Measurements from ENCODE around the gene CGRRF1.

The CGRRF1 gene

DNA sequence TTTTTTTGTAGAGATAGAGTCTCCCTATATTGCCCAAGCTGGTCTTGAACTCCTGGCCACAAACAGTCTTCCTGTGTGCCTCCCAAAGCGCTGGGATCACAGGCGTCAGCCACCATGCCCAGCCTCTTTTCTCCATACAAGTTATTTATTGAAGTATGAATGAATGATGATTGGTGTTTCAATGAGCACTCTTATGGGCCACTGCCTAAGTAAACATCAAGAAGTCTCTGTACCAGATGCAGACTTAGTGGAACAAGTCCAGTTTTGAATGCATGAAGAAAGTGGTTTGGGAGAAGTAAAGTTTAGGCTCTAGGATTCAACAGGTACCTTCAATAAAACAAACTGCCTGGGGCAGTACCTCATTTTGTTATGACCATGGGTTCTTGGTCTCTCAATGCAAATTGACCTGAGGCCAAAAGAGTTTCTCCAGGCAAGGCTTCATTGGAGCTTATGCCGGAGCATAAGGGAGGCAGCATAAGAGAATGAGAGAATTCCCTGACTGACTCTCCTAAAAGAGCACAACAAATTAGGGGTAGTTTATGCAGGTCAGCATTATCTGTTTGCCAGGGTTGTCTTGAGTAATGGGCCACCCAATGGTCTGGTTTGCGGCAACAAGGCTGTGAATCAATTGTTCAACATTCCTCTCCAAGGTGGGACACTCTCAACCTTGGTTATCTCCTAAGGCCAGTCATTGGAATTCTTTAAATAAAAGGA lies 19.8 kb upstream of the CGRRF1 start:
- Histone ChIP-seq H3K9me3 (no peaks in the 10 kb centered on the region), H3K4me3 (peak overlapping the region; percentile 70 to 82), H3K27me3 (no peaks in the 10 kb centered on the region), H3K36me3 (no peaks in the 10 kb centered on the region), H3K4me1 (peaks cover 0 to 37% (median 22%) of the 10 kb centered on the region in 4 donors), H3K27ac (peak overlapping the region; percentile 91 to 94)
- TF ChIP-seq, protein P1, sequence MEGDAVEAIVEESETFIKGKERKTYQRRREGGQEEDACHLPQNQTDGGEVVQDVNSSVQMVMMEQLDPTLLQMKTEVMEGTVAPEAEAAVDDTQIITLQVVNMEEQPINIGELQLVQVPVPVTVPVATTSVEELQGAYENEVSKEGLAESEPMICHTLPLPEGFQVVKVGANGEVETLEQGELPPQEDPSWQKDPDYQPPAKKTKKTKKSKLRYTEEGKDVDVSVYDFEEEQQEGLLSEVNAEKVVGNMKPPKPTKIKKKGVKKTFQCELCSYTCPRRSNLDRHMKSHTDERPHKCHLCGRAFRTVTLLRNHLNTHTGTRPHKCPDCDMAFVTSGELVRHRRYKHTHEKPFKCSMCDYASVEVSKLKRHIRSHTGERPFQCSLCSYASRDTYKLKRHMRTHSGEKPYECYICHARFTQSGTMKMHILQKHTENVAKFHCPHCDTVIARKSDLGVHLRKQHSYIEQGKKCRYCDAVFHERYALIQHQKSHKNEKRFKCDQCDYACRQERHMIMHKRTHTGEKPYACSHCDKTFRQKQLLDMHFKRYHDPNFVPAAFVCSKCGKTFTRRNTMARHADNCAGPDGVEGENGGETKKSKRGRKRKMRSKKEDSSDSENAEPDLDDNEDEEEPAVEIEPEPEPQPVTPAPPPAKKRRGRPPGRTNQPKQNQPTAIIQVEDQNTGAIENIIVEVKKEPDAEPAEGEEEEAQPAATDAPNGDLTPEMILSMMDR (IDR thresholded peaks at IDR 0.05): no peak
- DNase-seq: no peak
- intact Hi-C loops (cut with DNase I; ENCODE audit: low total_unique reads): no loop called here

DNA sequence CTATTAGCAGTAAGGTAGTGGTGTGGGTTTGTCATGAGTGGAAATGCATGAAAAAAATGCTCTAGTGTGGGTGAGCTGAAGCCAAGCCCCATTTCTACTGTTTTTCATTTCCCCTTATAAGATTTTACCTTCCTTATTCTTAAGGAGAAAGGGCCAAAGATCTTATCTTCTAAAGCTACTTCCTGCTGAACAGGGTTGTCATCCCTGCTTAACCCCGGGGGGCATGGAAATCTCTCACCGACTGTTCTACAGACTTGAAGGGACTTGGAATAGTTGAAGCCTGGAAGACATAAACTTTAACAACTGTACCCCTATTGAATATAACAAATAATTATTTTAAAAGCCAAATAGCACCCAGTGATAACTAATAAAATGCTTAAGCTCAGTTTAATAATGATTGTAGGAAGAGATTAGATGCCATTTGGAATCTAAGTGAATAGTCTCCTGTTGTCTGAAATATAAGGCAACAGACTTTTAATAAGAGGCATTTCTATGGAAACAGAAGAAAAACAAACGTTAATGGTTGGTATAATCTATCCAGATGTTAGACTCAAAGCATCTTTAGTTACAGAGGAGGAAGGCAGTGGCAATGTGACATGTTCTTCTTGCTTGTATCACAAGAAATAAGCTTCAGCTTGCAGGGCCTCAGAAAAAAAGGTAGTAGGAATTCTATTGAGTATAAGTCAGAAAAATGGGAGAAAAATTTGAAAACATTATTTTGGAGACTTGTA lies 19.1 kb upstream of the CGRRF1 start:
- DNase-seq: no peak
- H3K27me3 ChIP-seq: no peaks in the 10 kb centered on the region
- TF ChIP-seq, protein P1 (IDR thresholded peaks at IDR 0.05): no peak
- peaks cover 0 to 31% (median 22%) of the 10 kb centered on the region in 4 donors for H3K4me1 ChIP-seq
- intact Hi-C loops (cut with DNase I; ENCODE audit: low total_unique reads): no loop called here
- no peaks in the 10 kb centered on the region for H3K36me3 ChIP-seq
- no peak overlapping the region for H3K4me3 ChIP-seq
- H3K9me3 ChIP-seq: no peaks in the 10 kb centered on the region
- H3K27ac ChIP-seq: no peak overlapping the region

DNA sequence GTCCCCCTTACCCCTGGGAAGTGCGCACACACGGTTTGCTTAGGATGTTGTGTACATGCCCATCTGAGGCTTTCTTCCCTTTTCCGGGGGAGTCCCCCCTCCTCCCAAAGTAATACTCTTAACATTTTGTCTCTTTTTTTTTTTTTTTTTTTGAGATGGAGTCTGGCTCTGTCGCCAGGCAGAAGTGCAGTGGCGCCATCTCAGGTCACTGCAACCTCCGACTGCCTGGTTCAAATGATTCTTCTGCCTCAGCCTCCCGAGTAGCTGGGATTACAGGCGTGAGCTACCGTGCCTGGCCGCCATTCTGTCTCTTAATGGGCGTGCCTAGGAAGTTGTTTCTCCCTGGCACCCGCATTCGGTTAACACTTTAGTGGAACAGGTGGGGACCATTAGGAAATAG lies 16.4 kb upstream of the CGRRF1 start:
- no peak overlapping the region for H3K27ac ChIP-seq
- DNase-seq: no peak
- H3K4me1 ChIP-seq: peaks cover 0 to 8% (median 6%) of the 10 kb centered on the region in 4 donors
- H3K9me3 ChIP-seq: no peaks in the 10 kb centered on the region
- H3K27me3 ChIP-seq: no peaks in the 10 kb centered on the region
- intact Hi-C loops (cut with DNase I; ENCODE audit: low total_unique reads): no loop called here
- H3K36me3 ChIP-seq: no peaks in the 10 kb centered on the region
- TF ChIP-seq, protein P1 (IDR thresholded peaks at IDR 0.05): no peak
- H3K4me3 ChIP-seq: no peak overlapping the region

DNA sequence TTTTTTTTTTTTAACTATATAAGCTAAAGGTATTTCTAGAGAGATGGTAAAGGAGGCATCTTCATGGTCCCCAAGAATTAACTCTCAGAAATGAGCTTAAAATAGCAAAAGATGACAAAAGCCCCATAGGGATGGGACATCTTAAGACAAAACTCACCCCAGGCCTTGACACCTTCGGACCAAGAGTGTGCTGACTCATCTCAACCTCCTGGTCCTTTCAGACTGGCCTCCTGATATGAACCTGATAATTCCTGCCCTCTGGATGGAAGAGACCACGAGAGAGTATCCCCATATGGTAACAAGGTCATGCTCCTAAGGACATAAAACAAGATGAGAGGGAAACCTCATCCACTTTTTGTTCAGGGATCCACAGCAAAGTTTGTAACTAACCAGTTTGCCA lies 12.5 kb upstream of the CGRRF1 start:
- no peak overlapping the region for H3K4me3 ChIP-seq
- H3K4me1 ChIP-seq: no peaks in the 10 kb centered on the region
- no peaks in the 10 kb centered on the region for H3K36me3 ChIP-seq
- H3K27ac ChIP-seq: no peak overlapping the region
- H3K9me3 ChIP-seq: no peaks in the 10 kb centered on the region
- DNase-seq: no peak
- TF ChIP-seq, protein P1 (IDR thresholded peaks at IDR 0.05): no peak
- intact Hi-C loops (cut with DNase I; ENCODE audit: low total_unique reads): no loop called here
- peaks cover 0 to 3% of the 10 kb centered on the region in 2 donors for H3K27me3 ChIP-seq

DNA sequence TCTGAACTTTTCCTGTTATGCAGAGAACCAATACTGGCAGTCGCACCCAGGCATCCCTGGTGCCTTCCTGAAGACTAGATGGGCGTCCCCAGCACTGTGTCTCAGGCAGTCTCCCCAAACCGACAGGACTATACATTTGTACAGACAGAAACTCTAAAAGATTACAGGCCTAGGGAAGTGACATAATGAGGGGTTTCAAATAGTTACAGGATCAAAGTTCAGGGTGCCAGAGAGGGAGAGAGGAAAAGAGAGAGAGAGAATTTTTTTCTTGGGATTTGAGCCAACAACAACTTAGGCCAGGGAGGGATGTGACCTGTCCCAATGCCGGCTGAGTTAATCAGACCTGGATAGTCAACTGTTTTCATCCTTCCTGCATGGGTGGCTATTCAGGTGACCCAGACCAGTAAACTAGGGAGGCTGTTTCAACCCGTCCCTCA lies 11.6 kb upstream of the CGRRF1 start:
- intact Hi-C loops (cut with DNase I; ENCODE audit: low total_unique reads): no loop called here
- H3K4me1 ChIP-seq: no peaks in the 10 kb centered on the region
- H3K9me3 ChIP-seq: no peaks in the 10 kb centered on the region
- DNase-seq: no peak
- peaks cover 0 to 3% of the 10 kb centered on the region in 2 donors for H3K27me3 ChIP-seq
- H3K36me3 ChIP-seq: no peaks in the 10 kb centered on the region
- H3K27ac ChIP-seq: no peak overlapping the region
- TF ChIP-seq, protein P1 (IDR thresholded peaks at IDR 0.05): no peak
- no peak overlapping the region for H3K4me3 ChIP-seq

All from tibial artery (tissue), 4 donors.